ENCODE results near the gene TEAD1. TPM values are rescaled to one million over a fixed set of nuclear protein-coding genes. Genes with fewer than 3 reads are reported as not detected.

Gene TEAD1
- polyA plus RNA-seq, 1 donor from 2014 or later: 12.2 TPM

DNA sequence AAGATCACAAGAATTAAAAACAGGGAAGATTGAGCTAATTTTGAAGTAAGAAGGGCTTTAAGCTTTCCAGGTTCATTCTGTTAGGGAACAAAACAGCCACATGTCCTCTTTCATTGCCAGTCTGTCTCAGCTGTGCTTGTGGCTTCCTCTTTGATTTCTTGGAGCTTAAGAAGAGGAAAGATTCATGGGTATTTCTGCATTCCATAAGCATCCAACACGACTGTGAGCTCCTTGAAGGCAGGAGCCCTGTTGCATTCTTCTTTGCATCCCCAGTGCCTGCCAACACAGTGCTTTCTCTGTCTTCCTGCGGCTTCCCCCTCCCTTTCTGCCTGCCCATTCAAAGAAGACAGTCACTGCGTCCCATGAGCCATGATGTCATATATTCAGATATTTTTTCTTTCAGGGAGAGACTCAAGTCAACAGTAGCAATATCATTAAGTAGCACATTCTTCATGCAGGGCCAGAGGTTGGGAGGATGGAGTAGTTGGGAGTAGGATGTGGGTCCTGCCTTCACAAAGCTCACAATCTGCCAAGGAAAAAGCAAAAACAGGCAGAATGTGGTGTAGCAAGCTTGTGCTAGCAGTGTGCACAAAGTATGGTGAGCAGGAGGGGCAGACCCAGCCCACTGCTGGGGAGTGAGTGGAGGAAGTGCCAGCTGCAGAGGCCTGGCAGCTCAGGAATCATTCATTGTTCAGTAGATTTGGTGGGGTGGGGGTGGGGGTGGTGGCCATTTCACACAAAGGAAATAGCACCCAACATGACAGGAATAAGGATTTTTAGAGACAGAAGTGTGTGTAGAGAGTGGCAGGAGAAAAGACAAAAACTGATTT, 172.8 kb downstream of the TEAD1 start:
- Histone ChIP-seq H3K9me2 (ENCODE audit: insufficient read depth, low read length) (no peaks in the 10 kb centered on the region), H3K4me3 (ENCODE audit: low read length) (no peak overlapping the region), H2AFZ (ENCODE audit: low read depth, low read length) (no peak overlapping the region), H3K4me2 (ENCODE audit: low read length) (no peak overlapping the region), H3K79me2 (replicated peaks; ENCODE audit: insufficient read depth, low read length) (peaks cover 36% of the 10 kb centered on the region), H3K36me3 (ENCODE audit: insufficient read depth, low read length) (no peaks in the 10 kb centered on the region), H4K20me1 (ENCODE audit: insufficient read depth) (no peaks in the 10 kb centered on the region), H3K9me3 (ENCODE audit: low read length) (no peaks in the 10 kb centered on the region), H3K27ac (ENCODE audit: low read length) (no peak overlapping the region), H3F3A (ENCODE audit: insufficient read depth, low read length, poor library complexity, severe bottlenecking) (peaks cover 9% of the 10 kb centered on the region), H3K9ac (ENCODE audit: low read length) (no peak overlapping the region), H3K27me3 (ENCODE audit: insufficient read depth, low read depth, low read length) (no peaks in the 10 kb centered on the region)
- TF ChIP-seq REST (IDR thresholded peaks at IDR 0.05; ENCODE audit: borderline replicate concordance) (no peak), SMC3 (conservative IDR thresholded peaks at IDR 0.05; ENCODE audit: poor library complexity) (no peak), EP300 (conservative IDR thresholded peaks at IDR 0.05; ENCODE audit: poor library complexity, severe bottlenecking) (no peak), RAD21 (conservative IDR thresholded peaks at IDR 0.05) (no peak), POLR2AphosphoS5 (IDR thresholded peaks at IDR 0.05) (no peak)

- Histone ChIP-seq H3K9me3 (ENCODE audit: low read length) (no peaks in the 10 kb centered on the region), H3K27me3 (ENCODE audit: insufficient read depth, low read depth, low read length) (no peaks in the 10 kb centered on the region), H3K4me2 (ENCODE audit: low read length) (no peak overlapping the region), H3K36me3 (ENCODE audit: insufficient read depth, low read length) (no peaks in the 10 kb centered on the region), H2AFZ (ENCODE audit: low read depth, low read length) (no peak overlapping the region), H3K9ac (ENCODE audit: low read length) (no peak overlapping the region), H4K20me1 (ENCODE audit: insufficient read depth) (no peaks in the 10 kb centered on the region), H3K4me3 (ENCODE audit: low read length) (no peak overlapping the region), H3F3A (ENCODE audit: insufficient read depth, low read length, poor library complexity, severe bottlenecking) (peaks cover 9% of the 10 kb centered on the region), H3K27ac (ENCODE audit: low read length) (no peak overlapping the region), H3K79me2 (replicated peaks; ENCODE audit: insufficient read depth, low read length) (peaks cover 26% of the 10 kb centered on the region), H3K9me2 (ENCODE audit: insufficient read depth, low read length) (no peaks in the 10 kb centered on the region)
- TF ChIP-seq SMC3 (conservative IDR thresholded peaks at IDR 0.05; ENCODE audit: poor library complexity) (no peak), POLR2AphosphoS5 (IDR thresholded peaks at IDR 0.05) (no peak), CTCF (IDR thresholded peaks at IDR 0.05; ENCODE audit: poor library complexity, severe bottlenecking) (no peak), EP300 (conservative IDR thresholded peaks at IDR 0.05; ENCODE audit: poor library complexity, severe bottlenecking) (no peak), TAF1 (IDR thresholded peaks at IDR 0.05; ENCODE audit: low read depth) (no peak), EZH2 (IDR thresholded peaks at IDR 0.05; ENCODE audit: borderline replicate concordance, insufficient read depth, low read length, poor library complexity, severe bottlenecking) (no peak), RAD21 (conservative IDR thresholded peaks at IDR 0.05) (no peak)
These were observed 174.2 kb downstream of the TEAD1 start for GRCh38 chr11:12848413-12848812.

Data from neural cell (in vitro differentiated cells).